Ectodermal cell (in vitro differentiated cells): ENCODE data around the gene SLC41A3.
"Not testable (repeated sequence)": the region's sequence is repeated elsewhere in the genome, so short reads cannot be mapped to it uniquely, and the experiment has no call there.

Experiments used
- H3K27ac ChIP-seq: 2 replicates; pipeline ENCODE4 v1.7.0; 2013; ENCODE audit warnings: mild to moderate bottlenecking, low read depth, low read length; ENCODE audit not compliant: insufficient read depth, poor library complexity, severe bottlenecking
- H3K27me3 ChIP-seq: 2 replicates; pipeline ENCODE4 v1.7.0; 2013; ENCODE audit warnings: mild to moderate bottlenecking, low read length; ENCODE audit not compliant: insufficient read depth, control insufficient read depth, poor library complexity, severe bottlenecking
- H3K36me3 ChIP-seq: one replicate; pipeline ENCODE4 v1.7.0; 2013; ENCODE audit warnings: low read length; ENCODE audit not compliant: control insufficient read depth, insufficient read depth
- H3K4me1 ChIP-seq: one replicate; pipeline ENCODE4 v1.7.0; 2013; ENCODE audit warnings: low read length; ENCODE audit not compliant: control insufficient read depth, insufficient read depth
- H3K4me3 ChIP-seq: 2 replicates; pipeline ENCODE4 v1.7.0; 2013; ENCODE audit warnings: low read depth, low read length, control low read depth; ENCODE audit not compliant: insufficient read depth
- H3K9me3 ChIP-seq: 2 replicates; pipeline ENCODE4 v1.7.0; 2013; ENCODE audit warnings: mild to moderate bottlenecking, low read length, moderate library complexity; ENCODE audit not compliant: control insufficient read depth
- WGBS, 2 experiments: methylation state at CpG; one replicate each; pipeline ENCODE4 v1.1.7; 2013; ENCODE audit warnings: missing lambda C conversion rate in 2 of 2; 5-methylcytosine and 5-hydroxymethylcytosine counted together

SLC41A3 gene

DNA sequence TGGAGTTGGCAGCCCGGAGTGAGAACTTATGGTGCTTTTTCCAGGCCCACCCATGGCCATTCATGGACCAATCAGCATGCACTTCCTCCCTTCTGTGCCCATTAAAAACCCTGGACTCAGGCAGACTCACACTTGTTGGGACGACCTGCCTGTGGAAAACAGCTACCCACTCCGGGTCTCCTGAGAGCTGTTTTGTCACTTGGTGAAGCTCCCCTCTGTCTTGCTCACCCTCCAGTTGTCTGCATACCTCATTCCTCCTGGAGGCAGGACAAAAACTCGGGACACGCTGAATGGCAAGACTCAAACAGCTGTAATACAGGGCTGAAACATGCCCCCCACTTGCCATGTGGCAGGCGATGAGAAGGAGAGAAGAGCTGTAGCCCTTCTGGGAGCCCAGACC, 79.7 kb downstream of the SLC41A3 start:
- Histone ChIP-seq H3K27ac (no peak overlapping the region), H3K27me3 (no peaks in the 10 kb centered on the region), H3K36me3 (no peaks in the 10 kb centered on the region), H3K4me1 (no peaks in the 10 kb centered on the region), H3K9me3 (no peaks in the 10 kb centered on the region), H3K4me3 (no peak overlapping the region)
- 88 to 97% methylated on average over 6 of the region's 6 CpGs for WGBS, 2 experiments

DNA sequence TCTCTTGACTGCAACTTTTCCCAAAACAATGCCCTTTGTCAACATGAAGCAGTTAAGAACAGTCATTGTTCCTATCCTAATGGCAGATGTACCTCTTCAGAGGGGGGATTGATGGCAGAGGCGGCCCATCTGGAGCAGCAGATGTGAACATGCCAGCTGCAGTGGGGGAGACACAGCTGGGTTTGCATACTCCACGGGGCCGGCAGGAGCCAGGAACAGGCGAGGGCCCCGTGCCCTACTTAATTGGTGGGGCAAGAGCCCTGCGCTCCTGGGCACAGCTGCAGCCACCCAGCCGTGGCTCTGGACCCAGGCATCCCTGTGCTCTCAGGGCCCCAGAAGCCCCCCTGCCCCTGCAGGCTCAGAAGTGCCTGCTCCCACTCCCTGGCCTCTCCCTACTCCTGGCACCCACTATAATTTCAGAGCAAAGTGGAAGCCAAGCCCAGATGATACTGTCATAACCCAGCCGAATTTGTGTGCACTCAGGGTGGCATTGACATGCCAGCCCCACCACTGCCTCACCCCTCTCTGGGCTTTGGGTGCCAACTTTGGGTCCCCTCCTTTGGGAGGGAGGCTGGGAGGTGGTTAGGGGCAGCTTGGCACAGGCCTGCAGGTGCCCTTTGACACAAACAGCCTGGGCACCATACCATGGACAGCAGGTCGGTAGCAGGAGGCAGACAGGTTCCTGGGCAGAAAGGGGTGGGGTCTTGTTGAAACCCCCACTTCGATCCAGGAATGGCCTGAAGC, 80.3 kb downstream of the SLC41A3 start:
- Histone ChIP-seq H3K4me3 (no peak overlapping the region), H3K27ac (no peak overlapping the region), H3K27me3 (no peaks in the 10 kb centered on the region), H3K9me3 (no peaks in the 10 kb centered on the region), H3K4me1 (no peaks in the 10 kb centered on the region), H3K36me3 (no peaks in the 10 kb centered on the region)
- WGBS, 2 experiments: 86 to 89% methylated on average over 10 of the region's 10 CpGs

DNA sequence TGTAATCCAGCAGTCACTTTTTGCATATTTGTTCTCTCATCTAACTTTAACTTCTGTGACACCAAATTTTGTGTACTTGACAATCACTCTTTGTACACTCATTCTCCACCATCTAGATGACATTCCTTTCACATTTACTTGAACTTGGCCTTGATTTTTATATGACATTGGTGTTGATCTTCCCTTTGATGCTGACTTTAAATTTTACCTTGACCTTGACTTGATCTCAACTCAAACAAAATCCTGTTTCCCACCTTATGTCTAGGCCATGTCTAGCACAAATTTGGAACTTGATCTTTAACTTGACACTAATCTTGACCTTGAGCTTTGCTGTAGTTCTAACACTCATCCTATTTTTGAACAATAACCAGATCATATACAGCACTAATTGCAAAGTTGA, 81.7 kb downstream of the SLC41A3 start:
- Histone ChIP-seq H3K4me3 (no peak overlapping the region), H3K27me3 (no peaks in the 10 kb centered on the region), H3K27ac (no peak overlapping the region), H3K4me1 (no peaks in the 10 kb centered on the region), H3K36me3 (no peaks in the 10 kb centered on the region), H3K9me3 (no peaks in the 10 kb centered on the region)

DNA sequence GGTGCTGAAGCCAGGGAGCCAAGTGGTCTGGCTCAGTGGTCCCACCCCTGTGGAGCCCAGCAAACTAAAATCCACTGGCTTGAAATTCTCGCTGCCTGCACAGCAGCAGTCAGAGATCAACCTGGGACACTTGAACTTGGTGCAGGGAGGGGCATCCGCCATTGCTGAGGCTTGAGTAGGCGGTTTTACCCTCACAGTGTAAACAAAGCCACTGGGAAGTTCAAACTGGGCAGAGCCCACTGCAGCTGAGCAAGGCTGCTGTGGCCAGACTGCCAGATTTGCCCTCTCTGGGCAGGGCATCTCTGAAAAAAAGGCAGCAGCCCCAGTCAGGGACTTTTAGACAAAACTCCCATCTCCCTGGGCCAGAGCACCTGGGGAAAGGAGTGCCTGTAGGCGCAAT, 87.2 kb downstream of the SLC41A3 start:
- H3K27ac ChIP-seq, H3K27me3 ChIP-seq, H3K36me3 ChIP-seq, H3K9me3 ChIP-seq, H3K4me3 ChIP-seq, H3K4me1 ChIP-seq: not testable (repeated sequence)
- 89% methylated on average over 4 of the region's 4 CpGs for WGBS, 2 experiments

DNA sequence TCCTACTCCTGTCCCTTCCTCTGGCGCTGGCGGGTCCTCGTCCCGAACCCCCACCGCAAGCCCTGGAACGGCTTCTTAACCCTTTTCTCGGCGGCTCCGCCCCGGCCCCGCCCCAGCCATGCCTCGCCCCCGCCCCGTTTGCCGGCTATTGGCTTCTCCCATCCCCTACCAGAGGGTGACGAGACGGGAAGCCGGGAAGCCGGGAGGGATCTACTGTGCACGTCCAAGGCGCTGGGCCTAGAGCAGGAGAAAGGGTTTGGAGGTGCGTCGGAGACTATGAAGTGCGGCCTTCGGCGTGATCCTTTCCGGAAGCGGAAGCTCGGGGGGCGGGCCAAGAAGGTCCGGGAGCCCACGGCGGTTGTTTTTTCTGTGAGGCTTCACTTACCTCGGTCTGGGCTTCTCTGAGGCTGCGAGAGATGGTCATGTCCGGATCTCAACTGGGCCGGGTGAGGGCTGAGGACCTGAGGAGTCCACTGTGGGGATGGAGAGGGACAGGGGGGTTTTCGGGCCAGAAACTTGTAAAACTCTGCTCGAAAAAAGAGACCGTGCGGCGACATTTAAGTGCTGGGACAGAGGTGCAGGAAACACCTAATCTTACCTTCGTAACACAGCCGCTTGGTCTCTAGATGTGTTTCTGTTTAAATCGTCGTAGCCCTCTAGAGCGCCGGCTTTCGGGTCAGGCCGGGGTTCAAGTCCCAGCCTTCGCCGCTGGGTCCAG, 93.5 kb downstream of the SLC41A3 start:
- 44 to 46% methylated on average over 52 of the region's 52 CpGs for WGBS, 2 experiments
- Histone ChIP-seq H3K4me3 (peak overlapping the region; percentile 39), H3K9me3 (no peaks in the 10 kb centered on the region), H3K36me3 (no peaks in the 10 kb centered on the region), H3K27me3 (no peaks in the 10 kb centered on the region), H3K27ac (no peak overlapping the region), H3K4me1 (no peaks in the 10 kb centered on the region)

DNA sequence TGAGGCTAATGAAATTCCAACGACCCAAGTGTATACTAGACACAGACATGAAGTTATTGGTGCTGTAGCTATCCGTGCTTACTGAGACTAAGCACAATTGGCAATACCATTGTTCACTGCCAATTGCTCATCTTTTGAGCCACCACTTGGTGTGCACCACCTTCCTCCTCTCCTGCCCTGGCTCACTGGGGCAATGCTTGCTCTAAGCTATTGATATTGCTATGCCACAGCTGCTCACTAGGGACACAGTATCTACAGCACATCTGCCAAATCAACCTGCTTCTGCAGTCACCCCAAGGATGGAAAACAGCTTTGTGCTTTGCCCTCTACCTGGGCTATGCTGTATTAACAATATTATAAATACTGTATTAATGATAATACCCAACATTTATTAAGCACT, 99.0 kb downstream of the SLC41A3 start:
- WGBS, 2 experiments: 90 to 100% methylated on average over 1 of the region's 2 CpGs
- not testable (repeated sequence) for H3K4me3 ChIP-seq, H3K9me3 ChIP-seq, H3K27me3 ChIP-seq, H3K27ac ChIP-seq, H3K36me3 ChIP-seq, H3K4me1 ChIP-seq

DNA sequence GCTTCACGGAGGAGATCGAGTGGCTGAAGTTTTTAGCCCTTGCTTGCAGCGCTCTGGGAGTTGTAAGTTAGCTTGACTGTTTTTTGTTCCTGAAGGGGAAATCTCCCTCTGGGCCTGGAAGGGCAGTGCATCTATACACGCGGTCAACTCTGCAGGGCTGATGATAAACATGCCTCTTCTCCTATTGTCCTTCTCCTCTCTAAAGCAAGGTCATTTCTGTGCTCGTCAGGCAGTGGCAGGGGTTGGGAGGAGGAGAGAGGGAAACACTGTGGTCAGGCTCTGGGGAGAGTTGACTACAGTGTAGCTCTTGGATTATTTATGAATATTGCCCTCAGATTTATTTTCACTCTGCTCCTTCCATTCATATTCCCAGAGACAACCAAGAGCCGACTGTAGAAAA, 106.8 kb downstream of the SLC41A3 start:
- not testable (repeated sequence) for H3K9me3 ChIP-seq, H3K36me3 ChIP-seq, H3K27me3 ChIP-seq, H3K4me3 ChIP-seq, H3K27ac ChIP-seq, H3K4me1 ChIP-seq
- whole genome bisulfite sequencing, 2 experiments: no CpG with 5 or more reads among the region's 7 CpGs

DNA sequence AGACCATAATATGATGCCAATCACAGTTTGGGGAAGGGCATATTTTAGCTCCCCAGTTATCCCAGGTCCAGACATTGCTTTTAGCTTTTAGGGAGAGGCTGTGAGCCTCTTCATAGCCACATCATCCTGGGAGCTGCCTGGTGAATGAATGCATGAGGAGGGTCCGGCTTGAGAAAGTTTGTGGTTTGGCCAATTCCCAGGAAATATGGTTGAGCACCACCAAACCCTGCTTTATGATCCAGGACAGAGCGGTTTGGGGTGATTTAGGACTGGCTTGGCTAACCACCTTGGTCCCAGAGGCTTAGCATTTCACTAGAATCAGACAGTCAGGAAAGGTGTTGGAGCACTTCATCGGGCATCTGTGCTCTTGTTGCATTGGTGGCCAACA, 107.9 kb downstream of the SLC41A3 start:
- not testable (repeated sequence) for H3K9me3 ChIP-seq, H3K4me1 ChIP-seq, H3K4me3 ChIP-seq, H3K27ac ChIP-seq, H3K36me3 ChIP-seq
- 92 to 98% methylated on average over 3 of the region's 3 CpGs for WGBS, 2 experiments
- H3K27me3 ChIP-seq: peaks cover 13% of the 10 kb centered on the region

DNA sequence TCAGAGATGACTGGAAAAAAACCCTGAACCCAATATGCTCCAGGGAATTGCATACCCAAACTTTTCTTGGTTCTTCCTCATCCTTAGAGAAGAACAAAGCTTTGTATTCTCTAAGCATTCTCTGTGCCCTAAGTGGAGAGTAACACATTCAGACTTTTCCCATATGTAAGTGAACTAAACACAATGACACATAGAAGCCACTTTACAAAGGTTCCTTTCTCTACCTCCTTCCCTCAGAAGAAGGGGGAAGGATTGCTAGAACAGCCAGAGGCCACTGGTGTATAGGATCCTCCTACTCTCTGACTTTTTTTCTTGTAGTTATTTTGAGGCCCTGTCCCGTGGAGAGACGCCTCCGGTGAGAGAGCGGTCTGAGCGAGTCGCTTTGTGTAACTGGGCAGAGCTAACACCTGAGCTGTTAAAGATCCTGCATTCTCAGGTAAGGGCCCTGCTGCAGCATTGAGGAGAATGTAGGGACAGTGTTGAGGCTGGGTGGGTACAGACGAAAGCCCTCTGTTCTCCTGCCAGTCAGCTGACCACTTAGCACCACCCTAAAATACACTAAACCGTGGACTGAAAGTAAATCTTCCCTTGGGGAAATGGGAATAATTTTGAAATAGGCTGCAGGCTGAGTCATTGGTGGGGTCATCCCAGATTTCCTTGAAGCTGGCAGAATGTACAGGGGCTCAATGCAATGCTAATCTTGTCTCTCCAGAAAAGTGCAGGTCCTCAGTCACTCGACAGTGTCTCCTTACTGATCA, 108.5 kb downstream of the SLC41A3 start:
- WGBS, 2 experiments: 96 to 99% methylated on average over 2 to 3 of the region's 9 CpGs
- H3K4me1 ChIP-seq, H3K9me3 ChIP-seq, H3K4me3 ChIP-seq, H3K36me3 ChIP-seq, H3K27ac ChIP-seq: not testable (repeated sequence)
- H3K27me3 ChIP-seq: peaks cover 19% of the 10 kb centered on the region
